HG02588 (cell line): ENCODE results near the gene SLC25A6.
"Not testable (repeated sequence)": the region's sequence is repeated elsewhere in the genome, so short reads cannot be mapped to it uniquely, and the experiment has no call there.

Experiments used
- ATAC-seq: cut with Tn5 transposase; IDR thresholded peaks from one replicate; pipeline ENCODE4 v1.9.1; 2021; ENCODE audit warnings: mild to moderate bottlenecking, moderate library complexity; ENCODE audit not compliant: unreplicated experiment

Gene SLC25A6

DNA sequence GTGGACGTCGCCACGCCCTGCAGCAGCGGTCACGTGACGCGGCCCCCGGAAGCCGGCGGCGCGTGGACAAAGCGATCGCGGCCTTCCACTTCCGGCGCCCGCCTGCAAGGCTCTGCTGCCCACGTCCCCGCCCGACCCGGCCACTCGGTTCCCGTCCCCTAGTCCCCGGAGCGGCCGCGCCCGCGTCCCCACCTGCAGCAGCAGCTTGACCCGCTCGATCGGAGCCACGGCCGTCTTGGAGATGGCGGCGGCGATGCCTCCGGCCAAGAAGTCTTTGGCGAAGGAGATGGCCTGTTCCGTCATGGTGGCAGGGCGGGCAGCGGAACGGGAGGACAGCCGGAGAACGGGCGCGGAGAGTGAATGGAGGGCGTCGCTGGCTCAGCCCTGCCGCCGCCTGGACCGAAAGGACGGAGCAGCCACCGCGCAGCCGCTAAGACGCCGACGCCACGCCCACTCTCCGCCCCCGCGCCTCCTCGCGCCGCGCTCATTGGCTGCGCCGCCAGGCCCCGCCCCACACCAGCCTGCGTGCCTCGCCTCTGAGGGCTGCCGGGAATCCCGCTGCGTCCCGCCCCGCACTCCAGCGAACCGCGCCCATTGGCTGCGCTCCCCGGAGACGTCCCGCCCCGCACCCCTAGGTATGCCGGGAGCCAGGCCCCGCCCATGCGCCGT lies at the start of gene SLC25A6:
Gene SLC25A6 (minus strand): TSS at position 407 of the 669 bp plus-strand sequence. CDS start 104 bp downstream, at position 303.
- peak; percentile 90 for ATAC-seq

- ATAC-seq = no peak
Measured at GRCh38 chrX:1440506-1440905, 48.6 kb upstream of the SLC25A6 start.

DNA sequence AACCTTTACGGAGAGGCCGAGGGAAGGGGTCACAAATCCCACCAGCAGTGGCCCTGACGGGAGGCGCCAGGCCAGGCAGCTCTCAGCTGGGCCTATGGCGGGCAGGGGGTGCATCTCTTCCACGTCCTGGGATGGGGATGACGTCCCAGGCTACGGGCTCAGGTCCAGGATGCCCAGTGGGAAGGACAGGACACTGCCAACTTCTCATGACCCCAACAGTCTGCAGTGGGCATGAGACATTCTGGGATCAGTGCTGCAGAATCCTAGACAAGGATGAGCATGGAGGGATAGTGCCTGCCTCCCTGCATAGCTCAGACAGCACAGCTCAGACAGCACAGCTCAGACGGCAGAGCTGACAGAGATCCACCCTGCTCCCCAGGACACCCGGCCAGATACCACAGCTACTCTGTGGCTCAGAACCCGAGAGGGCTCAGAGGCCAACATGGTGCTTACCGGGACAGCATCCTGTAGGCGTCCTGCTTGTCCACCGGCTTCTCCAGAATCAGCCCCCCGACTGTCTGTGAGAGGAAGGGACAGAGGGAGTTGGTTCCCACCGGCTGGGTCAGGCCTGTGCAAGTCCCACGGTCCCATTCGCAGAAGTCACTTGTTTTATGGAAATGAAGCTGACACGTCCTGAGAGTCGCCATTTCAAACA lies 43.5 kb upstream of the SLC25A6 start:
- ATAC-seq = no peak

GRCh38 chrX:1434871-1435240 lies 42.9 kb upstream of the SLC25A6 start:
- no peak for ATAC-seq

GRCh38 chrX:1433646-1434357 lies 41.9 kb upstream of the SLC25A6 start:
- no peak for ATAC-seq

- ATAC-seq = no peak
Measured at GRCh38 chrX:1430451-1430850, 38.5 kb upstream of the SLC25A6 start.

GRCh38 chrX:1427756-1428155 lies 35.8 kb upstream of the SLC25A6 start:
- ATAC-seq = no peak

GRCh38 chrX:1426321-1426720 lies 34.4 kb upstream of the SLC25A6 start:
- ATAC-seq = not testable (repeated sequence)

- ATAC-seq = no peak
Measured at GRCh38 chrX:1425381-1425780, 33.5 kb upstream of the SLC25A6 start.

- ATAC-seq = no peak
Measured at GRCh38 chrX:1424147-1424851, 32.4 kb upstream of the SLC25A6 start.

- ATAC-seq = no peak
Measured at GRCh38 chrX:1423215-1423614, 31.3 kb upstream of the SLC25A6 start.

DNA sequence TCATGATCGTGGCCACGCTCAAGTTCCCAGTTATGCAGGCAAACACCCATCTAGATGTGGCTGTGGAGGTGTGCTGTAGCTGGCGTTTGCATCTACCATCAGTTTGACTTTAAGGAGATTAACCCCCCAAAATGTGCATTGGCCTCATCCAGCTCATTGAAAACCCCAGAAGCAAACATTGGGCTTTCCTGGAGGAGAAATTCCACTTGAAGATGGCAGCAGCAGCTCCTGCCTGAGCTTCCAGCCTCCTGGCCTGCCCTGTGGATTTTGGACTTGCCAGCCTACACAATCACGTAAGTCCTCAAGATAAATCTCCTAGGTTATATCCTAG lies 30.2 kb upstream of the SLC25A6 start:
- ATAC-seq = no peak

DNA sequence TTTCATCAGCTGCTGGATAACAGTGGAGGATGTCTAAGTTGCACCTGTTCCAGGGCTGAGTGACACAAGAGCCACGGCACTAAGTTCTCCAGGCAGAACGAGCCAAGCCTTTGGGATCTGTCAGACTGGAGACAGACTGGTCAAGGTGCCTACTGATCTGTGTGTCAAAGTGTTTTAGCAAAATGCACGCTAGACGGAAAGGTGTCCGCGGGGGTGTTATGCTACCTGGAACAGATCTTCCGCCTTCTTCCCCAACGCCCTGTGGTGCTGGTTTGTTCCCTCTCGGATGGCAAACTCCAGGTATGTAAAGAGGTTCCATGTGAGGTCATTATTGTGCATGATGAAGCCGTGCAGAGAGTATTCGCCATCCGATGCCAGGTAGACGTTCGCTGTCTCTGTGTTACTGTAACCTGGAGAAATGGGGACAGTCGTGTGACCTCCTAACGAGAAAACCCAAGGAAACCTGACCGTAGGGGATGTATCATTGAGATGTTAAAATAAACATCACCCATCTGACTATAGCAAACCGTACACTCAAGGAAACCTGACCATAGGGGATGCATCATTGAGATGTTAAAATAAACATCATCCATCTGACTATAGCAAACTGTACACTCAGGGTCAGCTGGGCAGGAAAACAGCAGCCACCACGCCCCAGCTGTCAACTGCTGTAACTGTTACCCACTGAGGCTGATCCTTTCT lies 29.7 kb upstream of the SLC25A6 start:
- no peak for ATAC-seq

- no peak for ATAC-seq
Measured at GRCh38 chrX:1420371-1420770, 28.5 kb upstream of the SLC25A6 start.

GRCh38 chrX:1419545-1420355 lies 27.8 kb upstream of the SLC25A6 start:
- no peak for ATAC-seq

DNA sequence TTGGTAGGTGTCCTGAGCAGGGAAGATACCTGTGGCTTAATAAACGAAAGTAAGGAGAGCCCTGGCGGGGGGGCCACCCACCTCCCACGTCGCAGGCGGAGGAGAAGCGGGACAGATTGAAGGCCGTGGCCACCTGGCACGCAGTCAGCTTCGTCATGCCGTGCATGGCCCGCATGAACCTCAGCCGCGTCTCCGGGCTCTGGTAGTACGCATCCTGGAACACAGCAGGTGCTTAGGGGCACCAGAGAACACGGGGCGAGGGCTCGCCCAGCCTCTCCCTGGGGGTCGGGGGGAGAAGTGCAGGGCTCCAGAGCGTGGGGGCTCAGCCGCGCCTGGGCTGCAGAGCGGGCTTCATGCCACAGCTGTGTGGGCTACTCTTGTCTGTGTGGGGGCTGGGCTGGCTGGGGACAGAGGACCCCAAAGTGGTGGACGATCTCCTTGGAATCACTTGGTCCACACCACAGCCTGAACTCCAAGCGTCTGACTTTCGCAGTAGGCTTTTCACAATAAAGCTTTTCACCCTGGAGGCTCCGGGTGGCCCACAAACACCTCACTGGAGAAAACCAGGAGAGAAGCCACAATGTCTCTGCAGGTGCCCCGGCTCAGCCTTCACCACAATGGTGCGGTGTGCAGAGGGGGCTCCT lies 27.1 kb upstream of the SLC25A6 start:
- ATAC-seq = no peak

- no peak for ATAC-seq
Measured at GRCh38 chrX:1417921-1418771, 26.2 kb upstream of the SLC25A6 start.

- ATAC-seq = no peak
Measured at GRCh38 chrX:1416965-1417760, 25.2 kb upstream of the SLC25A6 start.
